HepG2 (cell line): Measurements from ENCODE around the gene DUS3L. TPM values are rescaled to one million over a fixed set of nuclear protein-coding genes. Genes with fewer than 3 reads are reported as not detected.

Source experiments
- ATAC-seq: fragments of 200-7000 bp; cut with Tn5 transposase; 3 replicates; pipeline ENCODE4 v1.9.1; 2020; ENCODE audit warnings: mild to moderate bottlenecking, moderate library complexity
- BruUV-seq: library from RNA; stranded (reverse); fragments of 400-500 nt; replicated peaks from 2 replicates; lab custom pipeline; 2021; lab: Mats Ljungman, UMichigan
- CTCF ChIA-PET: fragments of 300-600 bp; formaldehyde crosslinking; extraction: SDS; loops from one replicate; lab custom pipeline; 2021; ENCODE audit warnings: low total read pairs, inconsistent platforms, low intra/inter-chr PET ratio; lab: Yijun Ruan, JAX
- POLR2A ChIA-PET: fragments of 350-600 bp; sonication (Branson Sonifier 250); formaldehyde crosslinking; loops from one replicate; lab custom pipeline; 2020; ENCODE audit warnings: antibody characterized with exemption, inconsistent platforms; lab: Yijun Ruan, JAX
- DNase-seq: peaks from one replicate; pipeline ENCODE4 v3.0.0-alpha.2; 2015; ENCODE audit warnings: low spot score
- FAIRE-seq: peaks from 3 replicates; lab custom pipeline; 2011; peaks lifted over from hg19 to GRCh38; lab: Jason Lieb, UNC
- H2AFZ ChIP-seq: one replicate; pipeline ENCODE4 v1.6.1; 2011; ENCODE audit warnings: low read length, inconsistent platforms
- H3K27ac ChIP-seq: fragments of 300-600 bp; 3 replicates; pipeline ENCODE4 v1.8.0; 2011; ENCODE audit warnings: mixed run types, mild to moderate bottlenecking, mixed read lengths, low read length, inconsistent platforms; ENCODE audit not compliant: insufficient read depth; ENCODE audit errors: extremely low read length
- H3K27me3 ChIP-seq, 2 experiments: fragments of 200-600 bp in 1 of 2; 2 replicates in 1 of 2; 3 replicates in 1 of 2; pipeline versions ENCODE4 v1.6.0 to v1.8.0; 2011; ENCODE audit warnings: low read length in 2 of 2, mild to moderate bottlenecking in 2 of 2, moderate library complexity in 2 of 2, inconsistent platforms in 1 of 2; ENCODE audit not compliant: insufficient read depth in 2 of 2, control insufficient read depth in 1 of 2
- H3K36me3 ChIP-seq, 2 experiments: fragments of 200-600 bp in 1 of 2; replicated peaks in 1 of 2; 2 replicates in 1 of 2; 3 replicates in 1 of 2; pipeline versions ENCODE4 v1.5.1 to v1.8.0; 2011; ENCODE audit warnings: low read length in 2 of 2, inconsistent platforms in 1 of 2; ENCODE audit not compliant: insufficient read depth in 2 of 2, control insufficient read depth in 1 of 2
- H3K4me1 ChIP-seq: 2 replicates; pipeline ENCODE4 v1.5.1; 2012; ENCODE audit warnings: low read length, inconsistent platforms; ENCODE audit not compliant: insufficient read depth
- H3K4me2 ChIP-seq: 2 replicates; pipeline ENCODE4 v1.6.0; 2011; ENCODE audit warnings: low read depth, low read length, inconsistent platforms
- H3K4me3 ChIP-seq, 3 experiments: fragments of 200-600 bp in 1 of 3; sonication (generic), shearing (Covaris generic) in 1 of 3; replicated peaks in 1 of 3; 2 replicates each; pipeline ENCODE4 v1.5.1; 2011 to 2016; ENCODE audit warnings: low read length in 3 of 3, inconsistent platforms in 2 of 3, low read depth in 2 of 3, mild to moderate bottlenecking in 2 of 3, control low read depth in 1 of 3, mixed read lengths in 1 of 3; ENCODE audit not compliant: insufficient read depth in 1 of 3
- H3K79me2 ChIP-seq: one replicate; pipeline ENCODE4 v1.6.1; 2011; ENCODE audit warnings: low read length, inconsistent platforms; ENCODE audit not compliant: insufficient read depth
- H3K9ac ChIP-seq: 2 replicates; pipeline ENCODE4 v1.6.0; 2011; ENCODE audit warnings: mild to moderate bottlenecking, low read depth, low read length, inconsistent platforms; ENCODE audit not compliant: insufficient read depth
- H3K9me3 ChIP-seq: 2 replicates; pipeline ENCODE4 v1.5.1; 2012; ENCODE audit warnings: mild to moderate bottlenecking, low read length
- H4K20me1 ChIP-seq: 2 replicates; pipeline ENCODE4 v1.6.0; 2011; ENCODE audit warnings: inconsistent platforms, mild to moderate bottlenecking, low read length, moderate library complexity; ENCODE audit not compliant: insufficient read depth
- CREB1 ChIP-seq, 2 experiments: fragments of 450-650 bp in 1 of 2; IDR thresholded peaks; 2 replicates each; pipeline ENCODE4 v1.6.1; 2016 to 2017; ENCODE audit warnings: control low read depth in 1 of 2, mild to moderate bottlenecking in 1 of 2, missing compliant biosample characterization in 1 of 2, missing genetic modification characterization in 1 of 2
- ONECUT2 ChIP-seq: sonication (generic); formaldehyde crosslinking; IDR thresholded peaks from 2 replicates; pipeline ENCODE4 v1.4.0; 2020; ENCODE audit warnings: missing genetic modification reagents
- TGIF2 ChIP-seq: IDR thresholded peaks from 2 replicates; pipeline ENCODE4 v1.6.1; 2016; ENCODE audit warnings: control low read depth, missing compliant biosample characterization
- ZSCAN9 ChIP-seq: IDR thresholded peaks from 2 replicates; pipeline ENCODE4 v1.6.1; 2016; ENCODE audit warnings: borderline replicate concordance
- WGBS: methylation state at CpG from one replicate; pipeline ENCODE4 v1.1.6; 2017; ENCODE audit warnings: low lambda C conversion rate; 5-methylcytosine and 5-hydroxymethylcytosine counted together
- in situ Hi-C: cut with HindIII; loops from 2 replicates; pipeline ENCODE4 v1.10.0; 2017; ENCODE audit warnings: low pct_unique_long_range_greater_than_20kb; ENCODE audit not compliant: extremely low pct_ligation_motif_present
- intact Hi-C: fragments of 100-400 bp; cut with micrococcal nuclease; formaldehyde crosslinking; loops from one replicate; pipeline ENCODE4 v1.10.0; 2022; ENCODE audit not compliant: unreplicated experiment
- polyA plus RNA-seq, 8 experiments: library from polyadenylated mRNA; depleted of rRNA in 3 of 8; stranded (reverse) in 7 of 8; unstranded in 1 of 8; fragments of >200 nt; fragmentation: Illumina TruSeq in 4 of 8; extraction: Trizol in 4 of 8; gene quantifications; 2 replicates each; pipeline versions ENCODE4 v1.2.1 to v1.2.3, GENCODE V29; 2011 to 2016; ENCODE audit warnings: low read depth in 4 of 8, missing spikeins in 1 of 8, mixed read lengths in 1 of 8; ENCODE audit not compliant: insufficient read depth in 1 of 8
- total RNA-seq, 5 experiments: library from RNA; depleted of rRNA; stranded (reverse); fragments of >200 nt; fragmentation: Illumina TruSeq; extraction: Trizol; gene quantifications; 2 replicates each; pipeline ENCODE4 v1.2.3, GENCODE V29; 2016; ENCODE audit warnings: low read depth in 1 of 5
- TF ChIP-seq, protein P1 (sequence below): sonication (generic); formaldehyde crosslinking; IDR thresholded peaks from 2 replicates; pipeline ENCODE4 v1.9.0; 2021; ENCODE audit warnings: missing genetic modification reagents, borderline replicate concordance
- TF ChIP-seq, protein P2 (sequence below): sonication (generic); formaldehyde crosslinking; IDR thresholded peaks from 2 replicates; pipeline ENCODE4 v1.5.0; 2020; ENCODE audit warnings: missing genetic modification reagents
- TF ChIP-seq, protein P3 (sequence below): sonication (generic); formaldehyde crosslinking; IDR thresholded peaks from 2 replicates; pipeline ENCODE4 v1.5.0; 2020; ENCODE audit warnings: mild to moderate bottlenecking, missing genetic modification reagents

The DUS3L gene
- total and polyA plus RNA-seq, 2 of the 13 experiments (the other 11 are each of a cell fraction or from before 2014, with no cell fraction given): 13.3 to 25.1 TPM

DNA sequence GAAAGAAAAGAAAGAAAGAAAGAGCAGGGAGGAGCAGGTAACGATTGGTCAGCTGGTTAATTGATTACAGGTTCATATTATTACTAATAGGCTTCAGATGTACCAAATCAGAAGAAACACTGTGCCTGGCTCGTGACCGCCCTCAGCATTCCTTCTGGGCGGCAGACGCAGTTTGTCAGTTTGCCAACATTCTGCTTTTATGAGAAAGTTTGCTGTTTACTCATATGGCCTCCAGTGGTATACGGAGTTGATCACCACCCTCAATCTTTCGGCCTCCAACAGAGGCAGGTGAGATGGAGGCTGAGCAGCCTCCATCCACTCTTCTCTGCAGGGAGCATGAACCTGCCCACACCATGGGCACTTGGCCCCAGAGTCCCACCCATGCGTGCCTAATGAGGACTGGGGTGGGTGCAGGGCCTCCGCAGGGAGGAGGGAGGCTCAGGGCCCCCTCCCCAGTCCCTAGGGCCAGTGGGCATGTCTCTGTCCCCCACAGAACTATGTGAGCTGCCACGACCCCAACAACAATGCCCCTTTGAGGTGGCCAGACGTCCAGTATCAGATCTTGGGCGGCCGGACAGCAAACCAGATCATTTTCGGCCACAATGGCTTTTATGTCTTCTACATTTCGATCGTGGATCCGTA, 15.2 kb downstream of the DUS3L start:
- no peaks in the 10 kb centered on the region for H3K36me3 ChIP-seq
- ATAC-seq (no peak), DNase-seq (no peak), FAIRE-seq (no peak)
- in situ Hi-C loops: no loop called here
- no peak overlapping the region for H3K27ac ChIP-seq
- intact Hi-C loops: no loop called here
- ChIA-PET CTCF (interaction anchor here (2.5 kb wide), 1 partner anchor 18 kb away, joined by 8 read pairs; no protein-coding TSS in a partner anchor), POLR2A (interaction anchor here (1.1 kb wide), 1 partner anchor 15 kb away, joined by 4 read pairs; no protein-coding TSS in a partner anchor)
- peaks cover 9% of the 10 kb centered on the region; the same call in 1 of the 2 replicates for H3K4me1 ChIP-seq
- no peak overlapping the region; the same call in 1 of the 2 replicates for H3K4me2 ChIP-seq
- no peaks in the 10 kb centered on the region for H3K9me3 ChIP-seq
- TF ChIP-seq TGIF2 (no peak), ZSCAN9 (CRISPR knock-in tag) (no peak), CREB1 (IDR thresholded peaks at IDR 0.05) (no peak), CREB1 (CRISPR knock-in tag; IDR thresholded peaks at IDR 0.05) (no peak), ONECUT2 (CRISPR knock-in tag) (no peak)
- TF ChIP-seq, protein P1, sequence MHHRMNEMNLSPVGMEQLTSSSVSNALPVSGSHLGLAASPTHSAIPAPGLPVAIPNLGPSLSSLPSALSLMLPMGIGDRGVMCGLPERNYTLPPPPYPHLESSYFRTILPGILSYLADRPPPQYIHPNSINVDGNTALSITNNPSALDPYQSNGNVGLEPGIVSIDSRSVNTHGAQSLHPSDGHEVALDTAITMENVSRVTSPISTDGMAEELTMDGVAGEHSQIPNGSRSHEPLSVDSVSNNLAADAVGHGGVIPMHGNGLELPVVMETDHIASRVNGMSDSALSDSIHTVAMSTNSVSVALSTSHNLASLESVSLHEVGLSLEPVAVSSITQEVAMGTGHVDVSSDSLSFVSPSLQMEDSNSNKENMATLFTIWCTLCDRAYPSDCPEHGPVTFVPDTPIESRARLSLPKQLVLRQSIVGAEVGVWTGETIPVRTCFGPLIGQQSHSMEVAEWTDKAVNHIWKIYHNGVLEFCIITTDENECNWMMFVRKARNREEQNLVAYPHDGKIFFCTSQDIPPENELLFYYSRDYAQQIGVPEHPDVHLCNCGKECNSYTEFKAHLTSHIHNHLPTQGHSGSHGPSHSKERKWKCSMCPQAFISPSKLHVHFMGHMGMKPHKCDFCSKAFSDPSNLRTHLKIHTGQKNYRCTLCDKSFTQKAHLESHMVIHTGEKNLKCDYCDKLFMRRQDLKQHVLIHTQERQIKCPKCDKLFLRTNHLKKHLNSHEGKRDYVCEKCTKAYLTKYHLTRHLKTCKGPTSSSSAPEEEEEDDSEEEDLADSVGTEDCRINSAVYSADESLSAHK (CRISPR knock-in tag): no peak
- TF ChIP-seq, protein P2, sequence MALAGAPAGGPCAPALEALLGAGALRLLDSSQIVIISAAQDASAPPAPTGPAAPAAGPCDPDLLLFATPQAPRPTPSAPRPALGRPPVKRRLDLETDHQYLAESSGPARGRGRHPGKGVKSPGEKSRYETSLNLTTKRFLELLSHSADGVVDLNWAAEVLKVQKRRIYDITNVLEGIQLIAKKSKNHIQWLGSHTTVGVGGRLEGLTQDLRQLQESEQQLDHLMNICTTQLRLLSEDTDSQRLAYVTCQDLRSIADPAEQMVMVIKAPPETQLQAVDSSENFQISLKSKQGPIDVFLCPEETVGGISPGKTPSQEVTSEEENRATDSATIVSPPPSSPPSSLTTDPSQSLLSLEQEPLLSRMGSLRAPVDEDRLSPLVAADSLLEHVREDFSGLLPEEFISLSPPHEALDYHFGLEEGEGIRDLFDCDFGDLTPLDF: no peak
- TF ChIP-seq, protein P3, sequence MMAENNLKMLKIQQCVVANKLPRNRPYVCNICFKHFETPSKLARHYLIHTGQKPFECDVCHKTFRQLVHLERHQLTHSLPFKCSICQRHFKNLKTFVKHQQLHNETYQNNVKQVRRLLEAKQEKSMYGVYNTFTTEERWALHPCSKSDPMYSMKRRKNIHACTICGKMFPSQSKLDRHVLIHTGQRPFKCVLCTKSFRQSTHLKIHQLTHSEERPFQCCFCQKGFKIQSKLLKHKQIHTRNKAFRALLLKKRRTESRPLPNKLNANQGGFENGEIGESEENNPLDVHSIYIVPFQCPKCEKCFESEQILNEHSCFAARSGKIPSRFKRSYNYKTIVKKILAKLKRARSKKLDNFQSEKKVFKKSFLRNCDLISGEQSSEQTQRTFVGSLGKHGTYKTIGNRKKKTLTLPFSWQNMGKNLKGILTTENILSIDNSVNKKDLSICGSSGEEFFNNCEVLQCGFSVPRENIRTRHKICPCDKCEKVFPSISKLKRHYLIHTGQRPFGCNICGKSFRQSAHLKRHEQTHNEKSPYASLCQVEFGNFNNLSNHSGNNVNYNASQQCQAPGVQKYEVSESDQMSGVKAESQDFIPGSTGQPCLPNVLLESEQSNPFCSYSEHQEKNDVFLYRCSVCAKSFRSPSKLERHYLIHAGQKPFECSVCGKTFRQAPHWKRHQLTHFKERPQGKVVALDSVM: peak; percentile 92
- TF ChIP-seq, all 625 proteins: peak for 1
- H4K20me1 ChIP-seq: no peaks in the 10 kb centered on the region
- no peak overlapping the region for H2AFZ ChIP-seq
- peaks cover 0 to 8% of the 10 kb centered on the region in 2 experiments; a peak in 2 of 5 replicates for H3K27me3 ChIP-seq
- H3K9ac ChIP-seq: no peak overlapping the region
- no TSS peak for BruUV-seq
- 35% methylated on average over 14 of the region's 17 CpGs for WGBS
- no peak overlapping the region for H3K4me3 ChIP-seq
- no peaks in the 10 kb centered on the region for H3K79me2 ChIP-seq
